GM12878 (cell line): ENCODE results near the gene PAFAH2. TPM values are rescaled to one million over a fixed set of nuclear protein-coding genes. Genes with fewer than 3 reads are reported as not detected.
A peak's percentile ranks its signal among the peaks of the same experiment; 100 is the strongest.

Source experiments
- ATF7 ChIP-seq: fragments of 450-650 bp; IDR thresholded peaks from 2 replicates; pipeline ENCODE4 v1.6.1; 2016; ENCODE audit warnings: low read depth, mild to moderate bottlenecking
- BACH1 ChIP-seq: fragments of 450-650 bp; IDR thresholded peaks from 2 replicates; pipeline ENCODE4 v1.6.1; 2017; ENCODE audit warnings: mild to moderate bottlenecking, borderline replicate concordance
- BRCA1 ChIP-seq: IDR thresholded peaks from 2 replicates; pipeline ENCODE4 v1.6.1; 2011; ENCODE audit warnings: low read depth, low read length, improper control_type of control experiment
- CHD1 ChIP-seq: IDR thresholded peaks from 2 replicates; pipeline ENCODE4 v1.6.1; 2012; ENCODE audit warnings: low read depth, low read length, improper control_type of control experiment
- CTCF ChIP-seq, 3 experiments: IDR thresholded peaks in 2 of 3; conservative IDR thresholded peaks in 1 of 3; 2 replicates each; pipeline ENCODE4 v1.5.1; 2011; ENCODE audit warnings: low read depth in 3 of 3, low read length in 3 of 3, mild to moderate bottlenecking in 3 of 3, control low read depth in 2 of 3, moderate library complexity in 2 of 3, inconsistent platforms in 1 of 3, mixed read lengths in 1 of 3; ENCODE audit not compliant: control insufficient read depth in 2 of 3, insufficient read depth in 1 of 3; ENCODE audit errors: extremely low read depth in 1 of 3
- DPF2 ChIP-seq: fragments of 450-650 bp; IDR thresholded peaks from 2 replicates; pipeline ENCODE4 v1.6.1; 2017; ENCODE audit warnings: mild to moderate bottlenecking
- ETV6 ChIP-seq, 2 experiments: fragments of 450-650 bp in 1 of 2; IDR thresholded peaks in 1 of 2; conservative IDR thresholded peaks in 1 of 2; 2 replicates each; pipeline ENCODE4 v1.6.1; 2014; ENCODE audit warnings: antibody characterized with exemption in 1 of 2, borderline replicate concordance in 1 of 2, low read depth in 1 of 2, mild to moderate bottlenecking in 1 of 2, moderate library complexity in 1 of 2
- HDGF ChIP-seq: fragments of 450-650 bp; IDR thresholded peaks from 2 replicates; pipeline ENCODE4 v1.6.1; 2016; ENCODE audit warnings: antibody characterized with exemption
- IKZF2 ChIP-seq, 2 experiments: fragments of 450-650 bp; IDR thresholded peaks; 2 replicates each; pipeline ENCODE4 v1.6.1; 2017; ENCODE audit warnings: mild to moderate bottlenecking in 2 of 2, moderate library complexity in 2 of 2
- KLF5 ChIP-seq: fragments of 450-650 bp; IDR thresholded peaks from 2 replicates; pipeline ENCODE4 v1.6.1; 2014; ENCODE audit warnings: mild to moderate bottlenecking; ENCODE audit not compliant: partially characterized antibody
- NFXL1 ChIP-seq: fragments of 450-650 bp; IDR thresholded peaks from 2 replicates; pipeline ENCODE4 v1.6.1; 2017; ENCODE audit warnings: antibody characterized with exemption, mild to moderate bottlenecking, borderline replicate concordance
- POU2F2 ChIP-seq: IDR thresholded peaks from 3 replicates; pipeline ENCODE4 v1.6.1; 2011; ENCODE audit warnings: low read depth, mild to moderate bottlenecking, low read length, borderline replicate concordance
- RB1 ChIP-seq: fragments of 450-650 bp; formaldehyde crosslinking; IDR thresholded peaks from 2 replicates; pipeline ENCODE4 v1.6.1; 2017; ENCODE audit warnings: mild to moderate bottlenecking, borderline replicate concordance
- REST ChIP-seq: IDR thresholded peaks from 2 replicates; pipeline ENCODE4 v1.6.1; 2012; ENCODE audit warnings: mild to moderate bottlenecking, low read depth, low read length
- SMARCA5 ChIP-seq: fragments of 450-650 bp; IDR thresholded peaks from 2 replicates; pipeline ENCODE4 v1.6.1; 2017; ENCODE audit warnings: mild to moderate bottlenecking
- SREBF1 ChIP-seq: IDR thresholded peaks from 2 replicates; pipeline ENCODE4 v1.6.1; 2012; ENCODE audit warnings: mild to moderate bottlenecking, low read length
- SREBF2 ChIP-seq: IDR thresholded peaks from 2 replicates; pipeline ENCODE4 v1.6.1; 2012; ENCODE audit warnings: mild to moderate bottlenecking, low read length
- SRF ChIP-seq, 2 experiments: IDR thresholded peaks; 2 replicates each; pipeline ENCODE4 v1.6.1; 2011; ENCODE audit warnings: low read depth in 2 of 2, low read length in 2 of 2, mild to moderate bottlenecking in 1 of 2, moderate library complexity in 1 of 2
- STAT1 ChIP-seq: fragments of 450-650 bp; conservative IDR thresholded peaks from 2 replicates; pipeline ENCODE4 v1.6.1; 2014; ENCODE audit warnings: antibody characterized with exemption, mild to moderate bottlenecking
- SUZ12 ChIP-seq: fragments of 200-600 bp; sonication (generic); IDR thresholded peaks from one replicate; pipeline ENCODE4 v1.6.1; 2018; ENCODE audit warnings: antibody characterized with exemption, mild to moderate bottlenecking; ENCODE audit not compliant: unreplicated experiment
- USF2 ChIP-seq: IDR thresholded peaks from 2 replicates; pipeline ENCODE4 v1.6.1; 2011; ENCODE audit warnings: low read depth, low read length, improper control_type of control experiment, borderline replicate concordance
- YBX1 ChIP-seq: fragments of 450-650 bp; IDR thresholded peaks from 2 replicates; pipeline ENCODE4 v1.6.1; 2016; ENCODE audit warnings: antibody characterized with exemption
- ZBED1 ChIP-seq: IDR thresholded peaks from 2 replicates; pipeline ENCODE4 v1.6.1; 2016; ENCODE audit warnings: borderline replicate concordance
- polyA plus RNA-seq, 11 experiments: library from polyadenylated mRNA; depleted of rRNA in 4 of 11; unstranded in 6 of 11; stranded (reverse) in 5 of 11; fragments of >200 nt; fragmentation: Nextera tagmentation in 4 of 11; fragmentation: Illumina TruSeq in 1 of 11; extraction: Ambion mirVana in 4 of 11; extraction: Trizol in 1 of 11; gene quantifications; 1 replicate in 1 of 11; 2 replicates in 10 of 11; pipeline versions ENCODE4 v1.2.1 to v1.2.3, GENCODE V29; 2011 to 2016; ENCODE audit warnings: inconsistent platforms in 2 of 11, missing spikeins in 2 of 11, low read depth in 1 of 11
- total RNA-seq, 4 experiments: library from RNA; depleted of rRNA in 3 of 4; stranded (reverse); fragments of >200 nt in 3 of 4; fragmentation: Illumina TruSeq in 1 of 4; extraction: Trizol in 1 of 4; gene quantifications; 2 replicates each; pipeline versions ENCODE4 v1.2.1 to v1.2.3, GENCODE V29; 2013 to 2021

The PAFAH2 gene
- total and polyA plus RNA-seq, 10 of the 15 experiments (the other 5 are each of a cell fraction or from before 2014, with no cell fraction given) = 3.0 to 9.5 (median 6.5) TPM

GRCh38 chr1:26035959-26036755 lies 38.3 kb upstream of the PAFAH2 start (continued):
- TF ChIP-seq RB1 = no peak
- peak; percentile 97 to 100 (median 97); a peak in 5 of 6 replicates for TF ChIP-seq CTCF (IDR thresholded peaks at IDR 0.05 in 2 of 3, conservative IDR thresholded peaks at IDR 0.05 in 1 of 3; ENCODE audit: control insufficient read depth in 2 of 3, extremely low read depth in 1 of 3, insufficient read depth in 1 of 3, low read depth in 3 of 3, low read length in 3 of 3)
- TF ChIP-seq POU2F2 = no peak
- no peak for TF ChIP-seq BACH1
- no peak for TF ChIP-seq REST
- no peak for TF ChIP-seq USF2
- TF ChIP-seq YBX1 = no peak
- peak; percentile 45; the same call in 1 of the 2 replicates for TF ChIP-seq SMARCA5
- TF ChIP-seq CHD1 = no peak
- no peak for TF ChIP-seq ETV6 (conservative IDR thresholded peaks at IDR 0.05 in 1 of 2, IDR thresholded peaks at IDR 0.05 in 1 of 2; ENCODE audit: borderline replicate concordance in 1 of 2, low read depth in 1 of 2)
- TF ChIP-seq SUZ12 = no peak
- no peak for TF ChIP-seq ATF7
- TF ChIP-seq SREBF1 = no peak
- 0 out of 4 replicates have a peak, but pooled peaks of 1 of the 2 experiments have one; percentile 9 for TF ChIP-seq SRF (IDR thresholded peaks at IDR 0.05; ENCODE audit: low read depth in 2 of 2, low read length in 2 of 2)
- TF ChIP-seq STAT1 = 0 out of 2 replicates have a peak, but pooled peaks have one; percentile 19
- TF ChIP-seq DPF2 = no peak
- TF ChIP-seq BRCA1 = no peak
- no peak for TF ChIP-seq IKZF2 (IDR thresholded peaks at IDR 0.05)
- no peak for TF ChIP-seq ZBED1
- no peak for TF ChIP-seq NFXL1
- no peak for TF ChIP-seq SREBF2
- no peak for TF ChIP-seq KLF5
- TF ChIP-seq HDGF = no peak
